Activated naive CD4-positive, alpha-beta T cell treated with anti-CD3 and anti-CD28 coated beads, Interleukin-2, amount 50 U/mL, for 24 hours (primary cell): ENCODE measurements around the gene ETS1.

ENCODE experiments used
- H3K27ac Mint-ChIP-seq: one replicate; pipeline ENCODE4 v1.8.0; 2021; ENCODE audit warnings: mild to moderate bottlenecking, mixed read lengths
- H3K27me3 Mint-ChIP-seq: one replicate; pipeline ENCODE4 v1.8.0; 2021; ENCODE audit warnings: mixed read lengths
- H3K36me3 Mint-ChIP-seq: one replicate; pipeline ENCODE4 v1.8.0; 2021; ENCODE audit warnings: mixed read lengths
- H3K4me1 Mint-ChIP-seq: one replicate; pipeline ENCODE4 v1.8.0; 2021; ENCODE audit warnings: mixed read lengths
- H3K4me3 Mint-ChIP-seq: one replicate; pipeline ENCODE4 v1.8.0; 2021; ENCODE audit warnings: mild to moderate bottlenecking, mixed read lengths
- H3K9me3 Mint-ChIP-seq: one replicate; pipeline ENCODE4 v1.8.0; 2021; ENCODE audit warnings: mixed read lengths

The ETS1 gene

DNA sequence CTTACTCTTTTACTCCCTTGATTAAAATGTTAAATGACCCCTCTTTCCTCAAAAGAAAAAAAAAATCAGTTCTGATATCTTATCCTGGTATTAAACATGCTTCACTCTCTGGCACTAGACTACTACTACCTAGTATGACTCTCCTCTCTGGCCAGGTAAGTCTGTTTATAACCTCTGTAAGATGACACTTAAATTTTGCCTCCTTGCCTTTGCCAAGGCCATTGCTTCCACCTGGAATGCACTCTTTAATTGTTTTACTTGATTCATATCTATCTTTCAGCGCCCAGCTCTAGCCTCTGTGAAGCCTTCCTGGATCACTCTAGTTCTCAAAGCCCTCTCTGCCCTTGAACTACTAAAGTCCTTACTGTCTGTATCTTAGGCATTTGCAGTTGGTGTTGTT is 170.4 kb downstream of the ETS1 start:
- Mint-ChIP-seq H3K27ac (peak overlapping the region; percentile 1), H3K4me1 (peaks cover 81% of the 10 kb centered on the region), H3K9me3 (no peaks in the 10 kb centered on the region), H3K4me3 (no peak overlapping the region), H3K27me3 (no peaks in the 10 kb centered on the region), H3K36me3 (no peaks in the 10 kb centered on the region)

- Mint-ChIP-seq H3K27me3 (no peaks in the 10 kb centered on the region), H3K9me3 (no peaks in the 10 kb centered on the region), H3K36me3 (no peaks in the 10 kb centered on the region), H3K27ac (no peak overlapping the region), H3K4me3 (no peak overlapping the region), H3K4me1 (peaks cover 81% of the 10 kb centered on the region)
These were observed 171.8 kb downstream of the ETS1 start for GRCh38 chr11:128415539-128415938.

- Mint-ChIP-seq H3K4me1 (peaks cover 81% of the 10 kb centered on the region), H3K36me3 (no peaks in the 10 kb centered on the region), H3K4me3 (no peak overlapping the region), H3K27ac (peak overlapping the region; percentile 75), H3K27me3 (no peaks in the 10 kb centered on the region), H3K9me3 (no peaks in the 10 kb centered on the region)
These were observed 174.2 kb downstream of the ETS1 start for GRCh38 chr11:128412847-128413791.

GRCh38 chr11:128411812-128412211 is 175.5 kb downstream of the ETS1 start:
- Mint-ChIP-seq H3K4me3 (peak overlapping the region; percentile 34), H3K36me3 (no peaks in the 10 kb centered on the region), H3K4me1 (peaks cover 74% of the 10 kb centered on the region), H3K27me3 (no peaks in the 10 kb centered on the region), H3K9me3 (no peaks in the 10 kb centered on the region), H3K27ac (peak overlapping the region; percentile 79)

DNA sequence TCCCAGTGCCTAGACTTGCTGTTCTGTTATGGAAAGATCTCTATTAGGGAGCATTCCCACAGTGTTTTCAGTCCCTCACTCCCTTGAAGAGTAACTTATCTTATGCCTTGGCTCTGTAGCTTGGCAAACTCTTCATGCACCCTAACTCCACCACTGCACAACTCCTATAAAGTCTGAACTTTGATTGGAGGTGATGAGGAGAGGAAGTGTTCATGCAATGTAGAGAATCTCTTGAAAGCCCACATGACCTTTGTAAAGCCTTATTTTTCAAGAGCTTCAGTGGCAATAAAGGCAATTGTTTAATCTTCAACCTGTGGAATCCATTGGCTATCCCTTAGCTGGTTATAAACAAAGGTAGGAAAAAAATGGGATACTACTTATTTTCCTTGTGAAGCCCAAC is 176.2 kb downstream of the ETS1 start:
- Mint-ChIP-seq H3K27me3 (no peaks in the 10 kb centered on the region), H3K36me3 (no peaks in the 10 kb centered on the region), H3K27ac (peak overlapping the region; percentile 43), H3K9me3 (no peaks in the 10 kb centered on the region), H3K4me3 (no peak overlapping the region), H3K4me1 (peaks cover 70% of the 10 kb centered on the region)

DNA sequence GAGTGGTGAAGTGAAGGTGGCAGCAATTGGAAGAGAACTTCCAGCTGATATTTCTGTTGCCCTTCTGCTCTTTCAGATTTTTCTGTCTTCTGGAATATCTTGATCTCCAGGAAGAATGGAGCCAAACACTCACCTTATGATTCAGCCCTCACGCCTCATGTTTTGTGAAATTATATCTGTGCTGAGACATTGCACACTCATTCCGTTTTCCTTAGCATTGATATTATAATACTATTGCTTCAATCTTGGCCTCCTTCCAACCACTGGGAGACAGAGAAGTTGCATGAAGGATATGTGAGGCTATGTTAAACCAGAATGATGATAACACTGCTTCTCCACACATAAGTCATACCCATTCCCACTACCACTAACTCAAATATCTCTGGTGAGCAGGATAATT is 177.9 kb downstream of the ETS1 start:
- H3K4me3 Mint-ChIP-seq, result no peak overlapping the region
- peaks cover 66% of the 10 kb centered on the region for H3K4me1 Mint-ChIP-seq
- H3K27ac Mint-ChIP-seq, result peak overlapping the region; percentile 56
- no peaks in the 10 kb centered on the region for H3K36me3 Mint-ChIP-seq
- H3K27me3 Mint-ChIP-seq, result no peaks in the 10 kb centered on the region
- H3K9me3 Mint-ChIP-seq, result no peaks in the 10 kb centered on the region
